ENCODE measurements around the gene PRKAR2B. TPM values are rescaled to one million over a fixed set of nuclear protein-coding genes. Genes with fewer than 3 reads are reported as not detected.
"Not testable (repeated sequence)": the region's sequence is repeated elsewhere in the genome, so short reads cannot be mapped to it uniquely, and the experiment has no call there.

The PRKAR2B gene
- total RNA-seq, 1 donor, result 2.7 TPM

DNA sequence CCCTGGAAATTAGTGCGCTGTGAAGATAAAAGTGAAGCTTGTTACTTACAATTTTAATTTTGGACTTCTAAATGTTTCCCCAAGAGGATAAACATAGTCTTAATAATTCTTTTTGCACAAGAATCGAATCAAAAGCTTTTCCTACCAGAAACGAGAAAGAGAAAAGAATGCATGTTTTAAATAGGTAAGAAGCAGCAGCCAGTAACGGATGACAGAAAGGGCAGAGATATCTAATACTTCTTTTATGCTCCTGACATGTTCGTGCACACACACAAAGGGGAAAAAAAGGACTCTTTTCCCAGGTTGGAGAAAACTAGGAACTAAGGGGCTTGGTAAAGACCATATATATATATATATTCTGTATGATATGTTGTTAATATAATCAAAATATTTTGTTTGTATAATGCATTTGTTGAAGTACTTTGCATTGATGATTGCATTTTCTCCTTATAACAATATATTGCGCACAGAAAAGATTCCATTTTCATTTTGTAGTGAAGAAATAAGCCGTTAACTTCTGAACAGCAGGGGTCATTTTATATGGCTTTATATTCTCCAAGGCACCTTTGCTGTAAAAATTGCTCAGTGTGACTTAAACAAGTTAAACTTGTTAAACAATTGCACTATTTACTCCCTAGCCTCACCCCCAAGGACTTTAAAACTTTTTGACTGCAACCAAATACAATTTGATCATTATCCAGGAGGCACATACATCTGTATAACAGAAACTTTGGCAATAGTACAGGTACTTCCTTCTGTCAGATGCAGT, 2.2 kb downstream of the PRKAR2B start:
- H3K4me3 ChIP-seq (ENCODE audit: low read depth, low read length), result no peak overlapping the region
- DNase-seq (ENCODE audit: low read depth), result no peak
- TF ChIP-seq, protein P1, sequence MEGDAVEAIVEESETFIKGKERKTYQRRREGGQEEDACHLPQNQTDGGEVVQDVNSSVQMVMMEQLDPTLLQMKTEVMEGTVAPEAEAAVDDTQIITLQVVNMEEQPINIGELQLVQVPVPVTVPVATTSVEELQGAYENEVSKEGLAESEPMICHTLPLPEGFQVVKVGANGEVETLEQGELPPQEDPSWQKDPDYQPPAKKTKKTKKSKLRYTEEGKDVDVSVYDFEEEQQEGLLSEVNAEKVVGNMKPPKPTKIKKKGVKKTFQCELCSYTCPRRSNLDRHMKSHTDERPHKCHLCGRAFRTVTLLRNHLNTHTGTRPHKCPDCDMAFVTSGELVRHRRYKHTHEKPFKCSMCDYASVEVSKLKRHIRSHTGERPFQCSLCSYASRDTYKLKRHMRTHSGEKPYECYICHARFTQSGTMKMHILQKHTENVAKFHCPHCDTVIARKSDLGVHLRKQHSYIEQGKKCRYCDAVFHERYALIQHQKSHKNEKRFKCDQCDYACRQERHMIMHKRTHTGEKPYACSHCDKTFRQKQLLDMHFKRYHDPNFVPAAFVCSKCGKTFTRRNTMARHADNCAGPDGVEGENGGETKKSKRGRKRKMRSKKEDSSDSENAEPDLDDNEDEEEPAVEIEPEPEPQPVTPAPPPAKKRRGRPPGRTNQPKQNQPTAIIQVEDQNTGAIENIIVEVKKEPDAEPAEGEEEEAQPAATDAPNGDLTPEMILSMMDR (IDR thresholded peaks at IDR 0.05; ENCODE audit: insufficient read depth, low read length), result no peak

DNA sequence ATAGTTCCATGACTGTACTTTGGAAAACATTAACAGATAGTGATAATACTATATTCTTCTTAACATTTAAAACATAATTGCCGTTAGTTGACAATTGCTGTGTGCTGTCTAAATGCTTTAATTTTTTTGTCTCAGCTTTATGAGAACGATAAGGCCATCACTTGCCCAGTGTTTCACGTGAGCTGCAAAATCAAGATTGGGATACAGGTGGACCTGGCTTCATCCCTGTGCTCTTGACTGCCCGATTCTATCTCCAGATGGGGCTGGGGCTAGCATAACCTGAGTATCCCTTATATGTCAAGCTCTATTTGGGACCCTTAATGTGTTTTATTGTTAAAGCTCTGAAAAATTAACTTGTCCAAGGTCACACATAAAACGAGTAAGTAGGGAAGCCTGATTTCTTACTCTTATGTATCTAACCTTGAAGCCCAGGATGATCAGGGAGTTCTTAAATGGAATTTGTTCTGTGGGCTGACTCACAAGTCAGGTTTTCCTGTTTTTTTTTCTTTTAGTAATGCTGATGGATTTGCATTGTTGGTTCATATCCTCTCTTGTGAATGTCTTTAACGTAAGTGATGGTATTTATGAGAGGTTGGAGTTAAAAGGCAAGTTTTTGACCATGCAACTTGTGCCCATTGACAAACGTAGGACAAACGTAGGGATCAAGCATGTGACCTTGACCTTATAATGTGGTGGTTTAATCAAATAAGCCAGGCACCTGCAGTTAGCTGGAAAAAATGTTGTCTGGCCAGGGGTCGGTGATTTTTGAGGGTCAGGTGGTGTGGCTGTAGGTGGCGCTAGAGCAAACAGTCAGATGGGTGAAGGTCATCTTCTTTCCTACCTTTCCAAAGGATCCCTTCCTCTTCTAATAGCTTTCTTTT, 3.6 kb downstream of the PRKAR2B start:
- TF ChIP-seq, protein P1 (IDR thresholded peaks at IDR 0.05; ENCODE audit: insufficient read depth, low read length), result no peak
- DNase-seq (ENCODE audit: low read depth), result no peak
- no peak overlapping the region for H3K4me3 ChIP-seq (ENCODE audit: low read depth, low read length)

DNA sequence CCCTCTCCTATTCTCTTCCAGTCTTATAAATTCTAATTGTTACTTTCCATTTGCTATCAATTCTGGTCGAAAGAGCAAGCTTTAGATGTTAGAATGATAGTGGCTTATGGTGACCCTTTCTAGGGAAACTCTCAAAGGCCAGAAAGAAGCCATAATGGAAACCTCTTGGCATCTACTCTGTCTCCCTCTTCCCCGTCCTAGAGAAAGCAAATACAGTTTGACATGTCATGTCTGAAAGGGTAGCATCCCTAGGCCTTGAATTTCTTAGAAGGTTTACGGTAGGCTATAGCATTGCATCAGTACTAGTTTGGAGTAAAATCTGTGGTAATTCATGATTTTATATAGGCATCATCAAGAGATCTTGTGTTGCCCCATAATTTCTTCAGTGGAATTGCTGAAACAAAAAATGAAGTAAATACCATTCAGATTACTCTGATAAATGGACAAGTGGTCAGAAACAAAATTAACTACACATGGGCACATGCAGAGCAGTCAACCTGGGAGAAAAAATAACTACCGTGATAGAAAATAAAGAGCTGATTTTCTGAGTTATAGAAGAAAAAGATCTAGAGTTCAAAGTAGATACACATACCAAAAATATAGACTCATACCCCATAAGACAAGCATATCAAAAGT, 4.4 kb downstream of the PRKAR2B start:
- no peak overlapping the region for H3K4me3 ChIP-seq (ENCODE audit: low read depth, low read length)
- TF ChIP-seq, protein P1 (IDR thresholded peaks at IDR 0.05; ENCODE audit: insufficient read depth, low read length), result no peak
- no peak for DNase-seq (ENCODE audit: low read depth)

DNA sequence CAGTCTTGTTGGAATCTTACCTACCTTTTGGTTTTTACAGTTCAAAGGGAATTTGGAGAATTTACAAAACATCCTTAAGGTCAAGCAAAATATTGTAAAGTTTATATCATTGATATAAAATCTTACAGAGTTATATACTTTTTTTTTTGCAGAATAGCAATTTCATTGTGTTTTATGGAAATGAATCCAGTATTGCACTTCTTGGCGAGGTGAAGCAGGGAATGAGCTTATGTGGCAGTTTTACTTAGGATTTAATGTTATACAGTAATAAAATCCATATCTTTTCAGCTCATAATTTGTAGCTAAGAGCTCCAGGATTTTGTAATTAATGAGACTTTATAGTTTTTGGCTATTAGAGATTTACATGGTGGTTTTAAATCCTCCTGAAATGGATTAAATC, 5.0 kb downstream of the PRKAR2B start:
- TF ChIP-seq, protein P1 (IDR thresholded peaks at IDR 0.05; ENCODE audit: insufficient read depth, low read length), result no peak
- no peak overlapping the region for H3K4me3 ChIP-seq (ENCODE audit: low read depth, low read length)
- no peak for DNase-seq (ENCODE audit: low read depth)

DNA sequence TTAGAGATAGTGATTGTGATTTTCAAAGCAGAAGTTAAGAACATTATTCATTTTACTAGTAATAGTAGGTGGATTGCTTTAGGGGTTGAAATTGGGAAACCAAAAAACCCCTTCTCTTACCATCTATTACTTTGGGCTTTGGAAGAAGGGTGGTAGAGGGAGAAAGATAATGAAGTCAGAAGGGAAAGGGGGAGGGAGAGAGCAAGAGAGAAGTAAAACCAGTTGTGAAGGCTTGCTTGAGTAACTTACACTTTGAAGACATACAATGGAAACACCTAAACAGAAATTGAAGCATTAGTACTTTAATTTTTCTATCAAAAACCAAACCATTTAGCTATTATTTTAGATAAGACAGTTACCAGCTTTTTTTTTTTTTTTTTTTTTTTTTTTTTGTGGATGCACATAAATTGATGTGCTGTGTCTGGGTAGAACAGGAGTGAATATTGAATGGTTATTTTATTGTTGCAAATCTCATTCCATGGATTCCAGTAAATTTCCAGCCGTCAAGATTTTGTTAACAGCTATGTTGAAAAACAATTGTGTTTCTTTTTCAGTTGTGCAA, 5.5 kb downstream of the PRKAR2B start:
- H3K4me3 ChIP-seq (ENCODE audit: low read depth, low read length), result no peak overlapping the region
- no peak for DNase-seq (ENCODE audit: low read depth)
- TF ChIP-seq, protein P1 (IDR thresholded peaks at IDR 0.05; ENCODE audit: insufficient read depth, low read length), result no peak

DNA sequence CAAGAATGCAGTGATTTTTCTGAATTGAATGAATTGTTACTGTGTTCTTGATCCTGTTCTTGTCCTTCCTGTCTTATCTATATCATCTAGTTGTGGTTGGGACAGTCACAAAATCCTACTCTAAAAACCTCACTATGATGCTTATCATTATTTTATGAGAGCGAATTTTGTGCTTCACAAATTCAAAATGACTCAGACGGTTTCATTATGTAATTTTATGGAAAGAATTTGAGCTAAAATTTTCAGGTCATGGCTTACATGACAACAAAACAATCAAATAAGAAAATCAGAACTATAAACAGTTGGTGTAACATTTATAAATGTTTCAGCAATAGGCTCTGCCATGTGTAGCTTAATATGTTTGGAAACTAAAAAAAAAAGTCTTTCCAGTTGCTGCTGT, 6.9 kb downstream of the PRKAR2B start:
- no peak overlapping the region for H3K4me3 ChIP-seq (ENCODE audit: low read depth, low read length)
- TF ChIP-seq, protein P1 (IDR thresholded peaks at IDR 0.05; ENCODE audit: insufficient read depth, low read length), result no peak
- no peak for DNase-seq (ENCODE audit: low read depth)

DNA sequence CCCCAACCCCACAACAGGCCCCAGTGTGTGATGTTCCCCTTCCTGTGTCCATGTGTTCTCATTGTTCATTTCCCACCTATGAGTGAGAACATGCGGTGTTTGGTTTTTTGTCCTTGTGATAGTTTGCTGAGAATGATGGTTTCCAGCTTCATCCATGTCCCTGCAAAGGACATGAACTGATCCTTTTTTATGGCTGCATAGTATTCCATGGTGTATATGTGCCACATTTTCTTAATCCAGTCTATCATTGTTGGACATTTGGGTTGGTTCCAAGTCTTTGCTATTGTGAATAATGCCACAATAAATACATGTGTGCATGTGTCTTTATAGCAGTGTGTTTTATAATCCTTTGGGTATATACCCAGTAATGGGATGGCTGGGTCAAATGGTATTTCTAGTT, 10.5 kb downstream of the PRKAR2B start:
- not testable (repeated sequence) for DNase-seq (ENCODE audit: low read depth); H3K4me3 ChIP-seq (ENCODE audit: low read depth, low read length)

DNA sequence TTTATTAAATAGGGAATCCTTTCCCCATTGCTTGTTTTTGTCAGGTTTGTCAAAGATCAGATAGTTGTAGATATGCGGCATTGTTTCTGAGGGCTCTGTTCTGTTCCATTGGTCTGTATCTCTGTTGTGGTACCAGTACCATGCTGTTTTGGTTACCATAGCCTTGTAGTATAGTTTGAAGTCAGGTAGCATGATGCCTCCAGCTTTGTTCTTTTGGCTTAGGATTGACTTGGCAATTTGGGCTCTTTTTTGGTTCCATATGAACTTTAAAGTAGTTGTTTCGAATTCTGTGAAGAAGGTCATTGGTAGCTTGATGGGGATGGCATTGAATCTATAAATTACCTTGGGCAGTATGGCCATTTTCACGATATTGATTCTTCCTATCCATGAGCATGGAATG, 11.6 kb downstream of the PRKAR2B start:
- not testable (repeated sequence) for DNase-seq (ENCODE audit: low read depth); H3K4me3 ChIP-seq (ENCODE audit: low read depth, low read length)

Measured in fibroblast of the aortic adventitia (primary cell).